HEK293 (cell line): ENCODE data around the gene ITGA5.

Experiments used
- CTCF ChIA-PET: fragments of 350-600 bp; formaldehyde crosslinking; extraction: SDS; loops from one replicate; lab custom pipeline; 2021; ENCODE audit warnings: antibody characterized with exemption; lab: Yijun Ruan, JAX
- POLR2A ChIA-PET: fragments of 300-600 bp; formaldehyde crosslinking; extraction: SDS; loops from one replicate; lab custom pipeline; 2020; ENCODE audit warnings: antibody characterized with exemption, inconsistent platforms; lab: Yijun Ruan, JAX
- H3K27ac ChIP-seq: fragments of 200-500 bp; sonication (Bioruptor generic); 2 replicates; pipeline ENCODE4 v1.5.1; 2014; ENCODE audit warnings: low read depth, low read length, control low read depth, inconsistent platforms; ENCODE audit errors: extremely low read depth
- H3K36me3 ChIP-seq, 2 experiments: fragments of 200-500 bp in 1 of 2; sonication (Bioruptor generic) in 1 of 2; 1 replicate in 1 of 2; 2 replicates in 1 of 2; pipeline ENCODE4 v1.5.1; 2014 to 2017; ENCODE audit warnings: inconsistent platforms in 2 of 2, low read length in 2 of 2; ENCODE audit not compliant: control insufficient read depth in 2 of 2, insufficient read depth in 1 of 2
- H3K4me1 ChIP-seq: fragments of 200-500 bp; sonication (Bioruptor generic); 2 replicates; pipeline ENCODE4 v1.5.1; 2014; ENCODE audit warnings: mild to moderate bottlenecking, low read length, inconsistent platforms; ENCODE audit not compliant: control insufficient read depth, insufficient read depth
- H3K4me3 ChIP-seq: 2 replicates; pipeline ENCODE4 v1.5.1; 2011; ENCODE audit warnings: low read depth, mild to moderate bottlenecking, control low read depth, low read length, moderate library complexity
- H3K9me3 ChIP-seq: fragments of 200-500 bp; sonication (Bioruptor generic); 2 replicates; pipeline ENCODE4 v1.5.1; 2014; ENCODE audit warnings: low read depth, low read length, inconsistent platforms; ENCODE audit not compliant: control insufficient read depth, insufficient read depth
- GLIS1 ChIP-seq: fragments of 450-650 bp; formaldehyde crosslinking; IDR thresholded peaks from 2 replicates; pipeline ENCODE4 v1.5.1; 2016; ENCODE audit warnings: missing biosample characterization, missing genetic modification characterization
- GLIS2 ChIP-seq: fragments of 450-650 bp; formaldehyde crosslinking; IDR thresholded peaks from 2 replicates; pipeline ENCODE4 v1.5.1; 2016; ENCODE audit warnings: missing biosample characterization, missing genetic modification characterization
- KLF1 ChIP-seq: fragments of 450-650 bp; formaldehyde crosslinking; IDR thresholded peaks from 2 replicates; pipeline ENCODE4 v1.5.1; 2016; ENCODE audit warnings: missing biosample characterization, missing genetic modification characterization
- KLF10 ChIP-seq: fragments of 450-650 bp; IDR thresholded peaks from 2 replicates; pipeline ENCODE4 v1.5.1; 2018; ENCODE audit warnings: missing biosample characterization, mild to moderate bottlenecking, missing genetic modification characterization
- KLF17 ChIP-seq: fragments of 450-650 bp; formaldehyde crosslinking; IDR thresholded peaks from 2 replicates; pipeline ENCODE4 v1.5.1; 2016; ENCODE audit warnings: missing biosample characterization, missing genetic modification characterization
- WT1 ChIP-seq: fragments of 450-650 bp; formaldehyde crosslinking; IDR thresholded peaks from 2 replicates; pipeline ENCODE4 v1.5.1; 2016; ENCODE audit warnings: missing biosample characterization, missing genetic modification characterization
- ZIC2 ChIP-seq: fragments of 450-650 bp; formaldehyde crosslinking; IDR thresholded peaks from 2 replicates; pipeline ENCODE4 v1.5.1; 2016; ENCODE audit warnings: missing biosample characterization, missing genetic modification characterization
- ZNF148 ChIP-seq: fragments of 450-650 bp; formaldehyde crosslinking; IDR thresholded peaks from 2 replicates; pipeline ENCODE4 v1.5.0; 2017; ENCODE audit warnings: missing biosample characterization, missing genetic modification characterization, borderline replicate concordance
- ZNF169 ChIP-seq: fragments of 450-650 bp; formaldehyde crosslinking; IDR thresholded peaks from 2 replicates; pipeline ENCODE4 v1.5.1; 2016; ENCODE audit warnings: missing biosample characterization, missing genetic modification characterization
- ZNF26 ChIP-seq: fragments of 450-650 bp; formaldehyde crosslinking; IDR thresholded peaks from 2 replicates; pipeline ENCODE4 v1.5.1; 2016; ENCODE audit warnings: missing biosample characterization, missing genetic modification characterization
- ZNF274 ChIP-seq, 2 experiments: fragments of 200-500 bp in 1 of 2; fragments of 450-650 bp in 1 of 2; sonication (Bioruptor generic) in 1 of 2; formaldehyde crosslinking in 1 of 2; IDR thresholded peaks; 2 replicates each; pipeline versions ENCODE4 v1.5.1 to v1.6.1; 2014 to 2016; ENCODE audit warnings: borderline replicate concordance in 1 of 2, inconsistent platforms in 1 of 2, low read length in 1 of 2, missing biosample characterization in 1 of 2, missing genetic modification characterization in 1 of 2
- ZNF398 ChIP-seq: fragments of 450-650 bp; formaldehyde crosslinking; IDR thresholded peaks from 2 replicates; pipeline ENCODE4 v1.5.1; 2017; ENCODE audit warnings: missing biosample characterization, missing genetic modification characterization
- ZNF488 ChIP-seq: fragments of 450-650 bp; formaldehyde crosslinking; IDR thresholded peaks from 2 replicates; pipeline ENCODE4 v1.5.1; 2016; ENCODE audit warnings: missing biosample characterization, missing genetic modification characterization
- ZNF555 ChIP-seq: fragments of 450-650 bp; formaldehyde crosslinking; conservative IDR thresholded peaks from 2 replicates; pipeline ENCODE4 v1.5.1; 2017; ENCODE audit warnings: missing biosample characterization, mild to moderate bottlenecking, missing genetic modification characterization, inconsistent platforms
- ZNF658 ChIP-seq: fragments of 450-650 bp; formaldehyde crosslinking; IDR thresholded peaks from 2 replicates; pipeline ENCODE4; 2016; ENCODE audit warnings: missing biosample characterization, missing genetic modification characterization
- TF ChIP-seq, protein P1 (sequence below): fragments of 450-650 bp; formaldehyde crosslinking; IDR thresholded peaks from 2 replicates; pipeline ENCODE4 v1.5.1; 2016; ENCODE audit warnings: missing biosample characterization, missing genetic modification characterization

Gene ITGA5

GRCh38 chr12:54373649-54374561 is 45.2 kb downstream of the ITGA5 start:
- CTCF ChIA-PET, result interaction anchor here (0.6 to 5.1 kb wide), 8 partner anchors 13 to 634 kb away, joined by 3 to 36 read pairs (median 4); no protein-coding TSS in a partner anchor
- Histone ChIP-seq H3K4me3 (no peak overlapping the region), H3K9me3 (no peaks in the 10 kb centered on the region), H3K36me3 (peaks cover 0 to 80% of the 10 kb centered on the region in 2 experiments; a peak in 1 of 3 replicates), H3K27ac (no peak overlapping the region), H3K4me1 (peaks cover 19% of the 10 kb centered on the region)
- TF ChIP-seq ZNF169 (no peak), KLF10 (no peak), GLIS2 (tag by site-specific recombination) (peak; percentile 41; the same call in 1 of the 2 replicates), ZNF148 (tag by site-specific recombination) (no peak), GLIS1 (tag by site-specific recombination) (peak; percentile 96), KLF17 (peak; percentile 49; the same call in 1 of the 2 replicates), KLF1 (tag by site-specific recombination) (peak; percentile 97), ZNF658 (tag by site-specific recombination) (no peak), ZNF488 (no peak), ZIC2 (tag by site-specific recombination) (peak; percentile 75), WT1 (tag by site-specific recombination) (no peak), ZNF26 (tag by site-specific recombination) (no peak), ZNF274 (IDR thresholded peaks at IDR 0.05; ENCODE audit: low read length) (no peak), ZNF274 (tag by site-specific recombination; IDR thresholded peaks at IDR 0.05; ENCODE audit: borderline replicate concordance) (no peak), ZNF398 (tag by site-specific recombination) (peak; percentile 86), ZNF555 (tag by site-specific recombination) (no peak)
- TF ChIP-seq, protein P1, sequence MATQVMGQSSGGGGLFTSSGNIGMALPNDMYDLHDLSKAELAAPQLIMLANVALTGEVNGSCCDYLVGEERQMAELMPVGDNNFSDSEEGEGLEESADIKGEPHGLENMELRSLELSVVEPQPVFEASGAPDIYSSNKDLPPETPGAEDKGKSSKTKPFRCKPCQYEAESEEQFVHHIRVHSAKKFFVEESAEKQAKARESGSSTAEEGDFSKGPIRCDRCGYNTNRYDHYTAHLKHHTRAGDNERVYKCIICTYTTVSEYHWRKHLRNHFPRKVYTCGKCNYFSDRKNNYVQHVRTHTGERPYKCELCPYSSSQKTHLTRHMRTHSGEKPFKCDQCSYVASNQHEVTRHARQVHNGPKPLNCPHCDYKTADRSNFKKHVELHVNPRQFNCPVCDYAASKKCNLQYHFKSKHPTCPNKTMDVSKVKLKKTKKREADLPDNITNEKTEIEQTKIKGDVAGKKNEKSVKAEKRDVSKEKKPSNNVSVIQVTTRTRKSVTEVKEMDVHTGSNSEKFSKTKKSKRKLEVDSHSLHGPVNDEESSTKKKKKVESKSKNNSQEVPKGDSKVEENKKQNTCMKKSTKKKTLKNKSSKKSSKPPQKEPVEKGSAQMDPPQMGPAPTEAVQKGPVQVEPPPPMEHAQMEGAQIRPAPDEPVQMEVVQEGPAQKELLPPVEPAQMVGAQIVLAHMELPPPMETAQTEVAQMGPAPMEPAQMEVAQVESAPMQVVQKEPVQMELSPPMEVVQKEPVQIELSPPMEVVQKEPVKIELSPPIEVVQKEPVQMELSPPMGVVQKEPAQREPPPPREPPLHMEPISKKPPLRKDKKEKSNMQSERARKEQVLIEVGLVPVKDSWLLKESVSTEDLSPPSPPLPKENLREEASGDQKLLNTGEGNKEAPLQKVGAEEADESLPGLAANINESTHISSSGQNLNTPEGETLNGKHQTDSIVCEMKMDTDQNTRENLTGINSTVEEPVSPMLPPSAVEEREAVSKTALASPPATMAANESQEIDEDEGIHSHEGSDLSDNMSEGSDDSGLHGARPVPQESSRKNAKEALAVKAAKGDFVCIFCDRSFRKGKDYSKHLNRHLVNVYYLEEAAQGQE (tag by site-specific recombination), result no peak
- POLR2A ChIA-PET, result interaction anchor here (0.7 kb wide), 1 partner anchor 14 kb away, joined by 3 read pairs; no protein-coding TSS in a partner anchor
